GM21390 (cell line): ENCODE results near the gene ATP2C2.
"Not testable (repeated sequence)": the region's sequence is repeated elsewhere in the genome, so short reads cannot be mapped to it uniquely, and the experiment has no call there.

Experiments used
- ATAC-seq: cut with Tn5 transposase; IDR thresholded peaks from one replicate; pipeline ENCODE4 v1.9.1; 2021; ENCODE audit not compliant: unreplicated experiment

Gene ATP2C2

DNA sequence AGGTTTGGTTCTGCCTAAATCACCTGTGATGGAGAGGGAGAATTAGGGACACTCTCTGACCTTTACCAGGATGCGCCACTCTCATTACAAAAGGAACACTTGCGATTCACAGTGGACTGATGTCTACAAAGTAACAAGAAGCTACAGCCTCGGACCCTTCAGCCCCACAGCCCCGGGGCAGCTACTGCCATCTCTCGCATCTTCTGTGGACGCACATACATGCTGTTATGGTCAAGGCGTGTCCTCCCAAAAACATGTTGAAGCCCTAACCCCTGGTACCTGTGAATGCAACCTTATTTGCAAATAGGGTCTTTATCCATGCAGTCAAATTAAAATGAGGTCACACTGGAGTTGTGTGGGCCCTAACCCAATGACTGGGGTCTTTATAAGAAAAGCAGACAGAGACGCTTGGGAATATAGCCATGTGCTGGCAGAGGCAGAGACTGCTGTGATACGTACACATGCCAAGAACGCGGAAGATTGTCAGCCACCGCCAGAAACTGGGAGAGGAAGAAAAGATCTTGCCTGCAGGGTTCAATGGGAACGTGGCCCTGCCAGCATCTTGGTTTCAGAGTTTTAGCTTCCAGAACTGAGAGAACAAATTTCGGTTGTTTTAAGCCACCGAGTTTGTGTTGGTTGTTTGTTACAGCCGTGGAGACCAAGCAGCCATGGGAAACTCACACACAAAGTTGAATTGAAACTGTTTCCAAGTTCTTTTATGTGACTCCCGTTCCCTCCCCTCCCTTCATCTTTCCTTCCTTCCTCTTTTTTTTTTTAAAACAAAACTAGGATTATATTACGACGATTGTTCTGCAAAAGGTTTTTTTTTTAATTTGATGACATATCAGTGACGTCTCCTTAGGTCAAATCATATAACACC, 23.1 kb downstream of the ATP2C2 start:
- ATAC-seq, result no peak

DNA sequence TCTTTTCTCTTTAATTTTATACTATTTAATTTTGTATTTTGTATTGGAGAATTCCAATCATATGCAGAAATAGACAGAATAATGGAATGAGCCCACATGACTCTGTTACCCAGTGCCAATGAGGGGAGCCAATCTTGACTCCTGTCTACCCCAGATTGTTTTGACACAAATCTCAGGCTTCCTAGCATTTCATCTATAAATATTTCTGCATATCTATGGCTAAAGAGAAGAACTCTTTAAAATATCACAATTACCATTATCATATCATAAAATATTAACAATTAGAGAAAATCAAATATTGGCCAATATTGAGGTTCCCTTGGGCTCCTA, 23.7 kb downstream of the ATP2C2 start:
- ATAC-seq, result no peak

DNA sequence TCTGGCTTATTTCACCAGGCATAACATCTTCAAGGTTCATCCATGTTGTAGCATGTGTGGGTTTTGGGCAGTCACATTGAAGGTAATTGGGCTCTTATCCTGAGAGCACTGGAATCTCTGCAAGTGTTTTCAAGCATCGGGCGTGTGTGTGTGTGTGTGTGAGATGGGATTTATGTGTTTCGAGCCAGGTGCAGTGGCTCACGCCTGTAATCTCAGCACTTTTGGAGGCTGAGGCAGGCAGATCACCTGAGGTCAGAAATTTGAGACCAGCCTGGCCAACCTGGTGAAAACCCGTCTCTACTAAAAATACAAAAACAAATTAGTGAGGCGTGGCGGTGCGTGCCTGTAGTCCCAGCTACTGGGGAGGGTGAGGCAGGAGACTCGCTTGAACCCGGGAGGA, 27.7 kb downstream of the ATP2C2 start:
- not testable (repeated sequence) for ATAC-seq

- no peak for ATAC-seq
Observed at GRCh38 chr16:84396537-84397008, 28.2 kb downstream of the ATP2C2 start.

- no peak for ATAC-seq
Observed at GRCh38 chr16:84397090-84397489, 28.8 kb downstream of the ATP2C2 start.

GRCh38 chr16:84398701-84399100, 30.4 kb downstream of the ATP2C2 start:
- no peak for ATAC-seq

DNA sequence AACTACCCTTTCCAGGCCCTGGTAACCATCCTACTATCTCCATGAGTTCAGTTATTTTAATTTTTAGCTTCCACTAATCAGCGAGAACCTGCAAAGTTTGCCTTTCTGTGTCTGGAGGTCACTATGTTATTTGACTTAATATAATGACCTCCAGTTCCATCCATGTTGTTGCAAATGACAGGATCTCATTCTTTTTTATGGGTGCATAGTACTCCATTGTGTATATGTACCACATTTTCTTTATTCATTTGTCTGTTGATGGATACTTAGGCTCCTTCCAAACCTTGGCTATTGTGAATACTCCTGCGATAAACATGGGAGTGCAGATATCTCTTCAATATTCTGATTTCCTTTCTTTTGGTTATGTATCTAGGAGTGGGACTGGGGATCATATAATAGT, 31.6 kb downstream of the ATP2C2 start:
- not testable (repeated sequence) for ATAC-seq

GRCh38 chr16:84403435-84403834, 35.1 kb downstream of the ATP2C2 start:
- ATAC-seq, result not testable (repeated sequence)

DNA sequence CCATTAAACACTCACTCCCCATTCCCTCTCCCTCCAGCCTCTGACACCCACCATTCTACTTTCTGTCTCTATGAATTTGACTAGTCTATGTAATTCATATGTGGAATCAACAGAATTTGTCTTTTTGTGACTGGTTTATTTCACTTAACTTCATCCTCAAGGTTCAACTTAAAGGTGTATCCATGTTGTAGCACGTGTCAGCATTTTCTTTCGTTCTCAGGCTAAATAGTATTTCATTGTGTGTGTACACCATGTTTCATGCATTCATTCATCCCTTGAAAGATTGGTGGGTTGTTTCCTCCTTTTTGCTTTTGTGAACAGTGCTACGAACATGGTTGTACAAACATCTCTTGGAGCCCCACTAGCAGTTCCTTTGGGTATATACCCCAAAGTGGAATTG, 36.0 kb downstream of the ATP2C2 start:
- no peak for ATAC-seq

- ATAC-seq, result no peak
Observed at GRCh38 chr16:84404936-84405639, 36.8 kb downstream of the ATP2C2 start.

DNA sequence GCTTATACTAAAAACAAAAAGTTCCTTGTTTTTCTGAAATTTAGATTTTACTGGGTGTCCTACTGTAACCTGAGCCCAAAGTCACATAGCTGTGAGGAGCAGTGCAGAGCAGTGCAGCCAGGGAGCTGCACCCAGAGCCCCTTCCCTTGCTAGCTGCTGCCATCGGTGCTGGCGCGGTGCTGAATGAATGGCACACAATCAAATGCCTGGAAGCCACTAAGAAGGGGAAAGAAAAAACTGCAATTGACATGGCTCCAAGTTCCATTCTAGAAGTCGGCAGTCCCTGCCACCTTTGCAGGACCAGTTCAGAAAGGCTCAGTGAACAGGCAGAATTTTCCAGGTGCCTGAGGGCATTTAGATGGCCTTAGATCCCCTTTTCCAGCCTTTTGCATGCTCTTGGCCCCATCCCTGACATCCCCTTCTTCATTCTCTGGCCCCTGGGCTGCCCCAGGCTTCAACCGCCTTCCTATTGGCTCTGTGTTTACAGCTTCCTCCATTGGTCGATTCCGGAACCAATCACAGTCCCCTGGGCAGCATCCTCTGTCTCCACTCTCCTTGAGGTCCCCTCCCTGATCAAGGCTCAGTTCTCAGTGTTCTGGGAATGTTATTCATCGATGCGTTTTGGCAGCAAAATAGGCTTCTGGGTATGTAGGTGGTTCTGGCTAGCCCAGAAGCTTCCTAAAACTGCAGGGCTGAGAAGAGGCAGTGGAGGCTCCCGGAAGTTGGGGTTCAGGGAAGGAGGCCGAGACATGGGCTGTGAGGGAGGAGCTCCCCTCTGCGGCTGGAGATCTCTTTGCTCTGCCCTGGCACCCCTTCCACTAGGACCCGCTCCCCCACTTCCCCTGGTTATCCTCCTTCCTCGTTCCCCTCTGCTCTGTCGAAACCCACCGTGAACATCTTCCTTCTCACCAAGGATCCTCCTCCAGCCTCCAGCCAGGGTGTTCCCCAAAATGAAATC, 37.9 kb downstream of the ATP2C2 start:
- ATAC-seq, result no peak

GRCh38 chr16:84407588-84408313, 39.4 kb downstream of the ATP2C2 start:
- no peak for ATAC-seq

- no peak for ATAC-seq
Observed at GRCh38 chr16:84408314-84408690, 40.0 kb downstream of the ATP2C2 start.

DNA sequence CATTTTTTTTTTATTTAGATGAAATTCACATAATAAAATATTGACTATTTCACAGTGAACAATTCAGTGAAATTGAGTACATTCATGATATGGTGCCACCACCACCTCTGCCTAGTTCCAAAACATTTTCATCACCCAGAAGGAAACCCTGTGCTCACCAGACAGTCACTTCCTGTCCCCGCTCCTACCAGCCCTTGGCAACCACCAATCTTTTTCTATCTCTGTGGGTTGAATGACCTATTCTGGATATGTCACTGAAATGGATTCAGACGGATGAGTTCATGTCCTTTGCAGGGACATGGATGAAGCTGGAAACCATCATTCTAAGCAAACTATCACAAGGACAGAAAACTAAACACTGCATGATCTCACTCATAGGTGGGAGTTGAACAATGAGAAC, 40.5 kb downstream of the ATP2C2 start:
- no peak for ATAC-seq

- ATAC-seq, result no peak
Observed at GRCh38 chr16:84410361-84411138, 42.2 kb downstream of the ATP2C2 start.

- no peak for ATAC-seq
Observed at GRCh38 chr16:84411768-84412167, 43.4 kb downstream of the ATP2C2 start.

DNA sequence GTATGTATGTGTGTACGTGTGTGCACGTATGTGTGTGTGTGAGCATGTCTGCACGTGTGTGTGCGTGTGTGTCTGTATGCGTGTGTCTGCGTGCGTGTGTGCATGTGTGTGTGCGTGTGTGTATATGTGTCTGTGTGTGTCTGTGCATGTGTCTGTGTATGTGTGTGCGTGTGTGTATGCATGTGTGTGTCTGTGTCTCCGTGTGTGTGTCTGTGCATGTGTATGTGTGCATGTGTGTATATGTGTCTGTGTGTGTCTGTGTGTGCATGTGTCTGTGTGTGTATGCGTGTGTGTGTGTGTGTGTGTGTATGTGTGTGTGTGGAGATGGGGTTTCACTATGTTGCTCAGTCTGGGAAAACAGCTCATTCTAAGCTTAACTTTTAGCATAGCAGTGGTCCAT, 43.9 kb downstream of the ATP2C2 start:
- no peak for ATAC-seq

GRCh38 chr16:84413244-84414004, 45.1 kb downstream of the ATP2C2 start:
- ATAC-seq, result no peak

DNA sequence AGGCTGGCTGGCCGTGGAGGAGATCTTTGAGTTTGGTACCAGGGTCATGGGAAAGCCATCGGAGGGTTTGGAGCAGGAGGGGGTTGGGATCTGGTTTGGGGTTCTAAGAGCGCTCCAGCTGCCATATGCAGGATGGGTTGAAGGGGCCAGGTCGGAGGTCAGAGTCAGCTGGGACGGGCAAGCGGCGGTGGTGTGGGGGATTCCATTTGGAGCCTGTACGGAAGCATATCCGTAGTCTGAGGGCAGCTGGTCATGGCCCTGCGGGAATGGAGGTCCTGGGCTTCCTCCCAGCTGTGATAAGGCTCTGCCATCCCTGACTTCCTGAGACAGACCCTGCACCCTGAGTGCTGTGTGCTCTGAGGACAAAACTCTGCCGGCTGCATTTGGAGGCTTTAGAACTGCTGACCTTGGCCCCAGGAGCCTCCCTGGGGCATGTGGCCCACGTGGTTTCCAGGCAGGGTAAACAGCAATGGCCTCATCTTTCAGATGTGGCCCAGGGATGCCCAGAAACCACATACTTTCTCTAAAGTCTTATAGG, 46.5 kb downstream of the ATP2C2 start:
- ATAC-seq, result no peak
